NCI-H128 (cell line): ENCODE measurements around the gene TMEM135.
"Not testable (repeated sequence)": the region's sequence is repeated elsewhere in the genome, so short reads cannot be mapped to it uniquely, and the experiment has no call there.

Source experiments
- DNase-seq: peaks from one replicate; lab custom pipeline; 2025; ENCODE audit not compliant: unreplicated experiment; lab: John Stamatoyannopoulos, UW

Gene TMEM135

DNA sequence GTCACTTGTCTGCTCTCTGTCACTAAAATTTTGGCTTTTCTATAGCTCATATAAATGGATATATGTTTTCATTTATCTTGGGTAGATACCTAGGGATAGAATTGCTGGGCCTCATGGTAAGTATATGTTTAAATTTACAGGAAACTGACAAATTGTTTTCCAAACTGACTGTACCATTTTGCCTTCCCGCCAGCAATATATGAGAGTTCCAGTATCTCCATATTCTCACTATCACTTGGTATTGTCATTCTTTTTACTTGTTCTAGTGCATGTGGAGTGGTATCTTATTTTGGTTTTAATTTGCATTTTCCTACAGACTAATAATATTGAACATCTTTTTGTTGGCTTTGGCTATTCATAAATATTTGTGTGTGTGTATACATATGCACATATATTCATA, 101.7 kb downstream of the TMEM135 start:
- DNase-seq: no peak

DNA sequence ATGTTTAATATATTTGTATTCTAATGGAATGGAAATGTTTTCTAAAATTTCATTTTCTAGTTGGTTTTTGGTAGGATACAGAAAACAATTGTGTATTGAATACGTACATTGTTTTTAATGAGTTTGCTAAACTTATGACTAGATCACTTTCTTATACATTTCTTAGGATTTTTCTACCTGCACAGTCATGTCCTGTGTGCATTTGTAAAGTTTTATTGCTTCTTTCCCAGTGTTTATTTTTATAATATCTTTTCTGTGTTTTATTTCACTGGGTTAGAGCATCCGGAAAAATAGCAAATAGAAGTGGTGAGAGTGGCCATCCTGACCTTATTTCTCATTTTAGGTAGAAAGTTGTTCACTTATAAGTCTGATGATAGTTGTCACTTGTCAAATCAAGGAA, 103.6 kb downstream of the TMEM135 start:
- no peak for DNase-seq

DNA sequence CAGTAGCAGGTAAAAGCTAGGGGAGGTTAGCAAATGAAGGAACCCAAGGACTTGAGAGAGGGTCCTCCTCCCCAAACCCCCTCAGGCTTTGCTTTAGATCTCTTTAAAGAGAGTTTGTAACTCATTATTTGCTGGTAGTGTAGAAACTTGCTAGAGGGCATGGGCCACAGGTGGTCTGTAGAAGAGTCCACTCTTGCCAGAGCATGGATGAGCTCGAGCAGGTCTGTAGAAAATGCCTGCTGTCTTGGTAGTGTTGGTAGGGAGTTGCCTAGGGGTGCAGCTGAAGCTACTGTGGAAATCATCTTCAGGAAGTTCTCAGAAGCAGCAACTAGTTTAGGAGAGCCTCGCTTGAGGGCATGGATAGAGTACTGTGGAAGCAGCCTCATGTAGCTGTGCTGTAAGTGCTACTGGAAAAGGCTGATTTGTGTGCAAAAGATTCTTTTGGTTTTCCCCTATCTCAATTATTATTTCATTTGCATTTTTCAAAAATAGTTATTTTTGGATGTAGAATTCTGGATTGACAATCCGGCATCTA, 104.3 kb downstream of the TMEM135 start:
- DNase-seq: no peak

DNA sequence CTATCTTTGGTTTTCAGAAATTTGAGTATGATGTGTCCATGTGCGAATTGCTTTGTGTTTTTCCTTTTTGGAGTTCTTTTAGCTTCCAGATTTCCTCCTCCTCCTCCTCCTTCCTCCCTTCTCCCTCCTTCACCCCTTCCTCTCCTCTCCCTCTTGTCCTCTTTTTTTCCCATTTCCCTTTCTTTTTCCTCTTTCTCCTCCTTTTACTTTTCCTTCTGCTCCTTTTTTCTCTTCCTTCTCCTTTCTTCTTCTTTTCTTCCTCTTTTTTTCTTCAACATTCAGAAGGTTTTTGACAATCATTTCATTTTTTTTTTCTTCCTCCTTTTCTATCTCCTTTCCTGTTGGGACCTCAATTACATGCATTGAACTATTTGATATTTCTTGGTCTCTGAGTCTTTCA, 104.9 kb downstream of the TMEM135 start:
- no peak for DNase-seq

DNA sequence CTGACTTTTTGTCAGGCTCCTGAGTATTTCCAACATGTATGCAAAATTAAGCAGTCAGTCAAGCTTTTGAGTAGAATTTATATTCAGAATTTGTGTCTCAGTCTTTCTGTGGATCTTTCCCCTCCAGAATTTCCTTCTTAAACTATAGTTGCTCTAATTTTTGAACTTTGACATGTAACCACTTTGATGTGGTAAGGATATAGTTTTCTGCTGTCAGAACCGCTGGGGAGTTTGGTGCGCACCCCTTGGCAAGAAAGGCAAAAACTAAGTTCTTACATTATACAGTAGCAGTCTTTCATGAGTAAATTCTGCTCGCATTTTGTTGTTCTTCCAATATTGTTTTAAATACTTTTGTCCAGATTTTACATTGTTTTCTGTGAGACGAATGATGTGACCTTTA, 105.9 kb downstream of the TMEM135 start:
- no peak for DNase-seq

DNA sequence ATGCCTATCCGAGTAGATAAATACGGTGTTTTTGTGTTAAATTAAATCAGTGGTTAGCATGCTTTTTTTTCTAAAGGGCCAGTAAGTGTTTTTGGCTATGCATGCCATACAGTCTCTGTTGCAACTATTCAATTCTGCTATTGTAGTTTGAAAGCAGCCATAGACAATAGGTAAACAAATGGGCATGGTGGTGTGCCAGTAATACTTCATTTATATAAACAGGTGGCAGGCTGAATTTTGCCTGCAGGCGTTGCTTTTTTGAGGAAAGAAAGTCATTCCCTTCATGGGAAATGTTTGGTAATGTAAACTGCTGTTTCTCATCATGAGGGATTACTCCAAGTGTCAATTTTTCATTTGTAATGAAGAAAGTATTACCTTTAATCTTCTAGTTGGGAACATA, 106.5 kb downstream of the TMEM135 start:
- DNase-seq: no peak

DNA sequence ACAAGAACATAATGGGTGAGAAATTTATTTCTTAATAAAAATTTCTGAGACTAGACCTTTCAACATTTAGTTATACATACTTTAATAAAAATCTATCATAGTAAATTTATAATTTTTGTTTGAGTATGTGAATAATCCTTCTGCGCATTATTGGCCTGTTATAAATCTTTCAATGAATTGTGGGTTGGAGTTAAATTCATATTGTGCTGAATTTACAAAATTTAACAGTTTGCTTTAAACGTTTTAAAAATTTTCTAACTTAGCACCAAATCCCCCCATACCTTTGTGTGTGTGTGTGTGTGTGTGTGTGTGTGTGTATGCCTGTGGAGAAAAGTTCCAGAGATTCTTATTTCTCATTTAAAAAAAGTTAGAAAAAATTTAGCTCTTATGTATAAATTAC, 111.0 kb downstream of the TMEM135 start:
- DNase-seq: no peak

DNA sequence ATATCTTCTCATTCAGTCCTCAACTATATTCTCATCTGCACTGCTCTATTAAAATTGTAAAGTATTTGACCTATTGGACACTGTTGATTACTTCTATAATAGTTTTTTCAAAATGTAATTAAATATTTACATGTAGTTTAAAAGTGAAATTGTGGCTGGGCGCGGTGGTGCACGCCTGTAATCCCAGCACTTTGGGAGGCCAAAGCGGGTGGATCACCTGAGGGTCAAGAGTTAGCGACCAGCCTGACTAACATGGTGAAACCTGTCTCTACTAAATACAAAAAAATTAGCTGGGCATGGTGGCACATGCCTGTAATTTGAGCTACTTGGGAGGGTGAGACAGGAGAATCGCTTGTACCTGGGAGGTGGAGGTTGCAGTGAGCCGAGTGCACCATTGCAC, 112.0 kb downstream of the TMEM135 start:
- not testable (repeated sequence) for DNase-seq

DNA sequence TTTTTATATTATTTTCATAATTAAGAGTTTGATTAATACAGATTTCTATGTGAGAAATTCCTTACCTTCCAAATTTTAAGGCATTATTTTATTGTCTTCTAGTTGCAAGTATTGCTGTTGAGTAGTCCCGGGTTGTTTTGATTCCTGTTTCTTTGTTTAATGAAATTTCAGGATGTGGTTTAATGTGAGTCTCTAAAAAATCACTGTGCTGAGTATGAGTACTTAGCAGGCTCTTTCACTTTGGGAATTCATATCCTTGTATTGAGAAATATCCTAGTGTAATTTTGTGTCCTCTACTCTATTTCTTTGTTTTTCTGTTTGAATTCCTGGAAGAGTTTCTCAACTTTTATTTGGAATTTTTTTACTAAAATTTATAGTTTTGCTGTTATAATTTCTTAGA, 113.2 kb downstream of the TMEM135 start:
- DNase-seq: no peak

DNA sequence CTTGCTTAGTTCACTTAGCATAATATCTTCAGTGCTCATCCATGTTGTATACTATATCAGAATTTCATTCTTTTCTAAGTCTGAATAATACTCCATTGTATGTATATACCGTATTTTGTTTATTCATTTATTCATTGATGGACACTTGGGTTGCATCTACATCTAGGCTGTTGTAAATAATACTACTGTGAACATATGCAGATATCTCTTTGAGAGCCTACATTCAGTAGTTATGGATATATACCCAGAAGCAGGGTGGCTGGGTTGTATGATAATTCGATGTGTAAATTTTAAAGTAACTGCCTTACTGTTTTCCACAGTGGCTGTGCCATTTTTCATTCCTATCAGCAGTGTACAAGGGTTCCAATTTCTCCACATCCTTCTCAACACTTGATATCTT, 116.5 kb downstream of the TMEM135 start:
- DNase-seq: no peak

DNA sequence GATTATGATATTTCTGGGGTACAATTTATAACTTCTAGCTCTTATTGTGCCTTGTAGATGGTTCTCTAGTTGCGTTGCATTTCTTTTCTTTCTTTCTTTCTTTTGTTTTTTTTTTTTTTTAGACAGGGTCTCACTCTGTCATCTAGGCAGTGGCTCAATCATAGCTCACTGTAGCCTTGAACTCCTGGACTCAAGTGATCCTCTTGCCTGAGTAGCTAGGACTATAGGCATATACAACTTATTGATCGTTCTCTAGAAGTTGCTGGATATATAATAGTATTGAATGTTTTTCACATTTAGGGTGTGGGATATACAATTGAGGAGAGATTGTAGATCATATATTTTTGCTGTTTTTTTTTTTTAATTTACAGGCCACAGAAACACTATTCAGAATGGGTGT, 119.2 kb downstream of the TMEM135 start:
- DNase-seq: no peak

DNA sequence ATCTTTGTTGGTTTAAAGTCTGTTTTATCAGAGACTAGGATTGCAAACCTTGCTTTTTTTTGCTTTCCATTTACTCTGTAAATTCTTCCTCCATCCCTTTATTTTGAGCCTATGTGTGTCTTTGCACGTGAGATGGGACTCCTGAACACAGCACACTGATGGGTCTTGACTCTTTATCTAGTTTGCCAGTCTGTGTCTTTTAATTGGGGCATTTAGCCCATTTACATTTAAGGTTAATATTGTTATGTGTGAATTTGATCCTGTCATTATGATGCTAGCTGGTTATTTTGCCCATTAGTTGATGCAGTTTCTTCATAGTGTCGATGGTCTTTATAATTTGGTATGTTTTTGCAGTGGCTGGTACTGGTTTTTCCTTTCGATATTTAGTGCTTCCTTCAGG, 131.3 kb downstream of the TMEM135 start:
- DNase-seq: not testable (repeated sequence)

DNA sequence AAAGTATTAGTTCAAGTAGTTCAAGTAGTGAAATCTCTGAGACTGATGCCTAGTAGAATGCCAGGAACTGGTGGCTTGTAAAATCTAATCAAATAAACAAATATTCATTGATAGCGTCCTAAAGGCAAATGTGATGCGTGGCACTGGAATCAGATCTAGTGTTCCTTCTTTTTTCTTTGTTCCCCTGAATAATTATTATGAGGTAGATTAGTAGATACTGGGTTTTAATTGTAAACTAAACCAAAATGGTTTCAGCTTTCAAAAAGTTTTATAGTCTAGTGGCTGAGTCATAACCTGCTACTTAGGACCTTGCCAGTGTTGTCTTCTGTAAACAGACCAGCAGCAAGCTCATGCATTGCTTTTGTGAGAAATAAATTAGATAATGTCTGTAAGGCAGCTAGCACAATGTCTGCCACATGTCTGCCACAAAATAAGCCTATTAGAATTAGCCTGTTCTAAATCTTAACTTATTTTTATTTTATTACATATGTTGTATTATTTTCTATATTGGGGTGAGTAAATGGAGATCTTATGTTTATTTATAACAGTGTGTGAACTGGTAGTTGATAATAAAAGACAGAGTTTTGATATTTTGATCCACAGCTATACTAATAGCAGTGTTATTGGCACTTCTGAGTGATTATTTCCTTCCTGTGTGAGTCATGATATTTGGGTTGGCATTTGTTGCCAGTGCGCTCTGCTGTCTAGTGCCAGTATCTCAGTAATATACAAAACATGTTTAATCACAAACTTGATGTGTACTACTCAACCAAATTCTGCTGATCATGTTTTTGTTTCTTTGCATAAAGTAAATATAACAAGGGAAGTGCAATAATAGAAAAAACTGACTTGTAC, 135.7 kb downstream of the TMEM135 start:
- DNase-seq: no peak

DNA sequence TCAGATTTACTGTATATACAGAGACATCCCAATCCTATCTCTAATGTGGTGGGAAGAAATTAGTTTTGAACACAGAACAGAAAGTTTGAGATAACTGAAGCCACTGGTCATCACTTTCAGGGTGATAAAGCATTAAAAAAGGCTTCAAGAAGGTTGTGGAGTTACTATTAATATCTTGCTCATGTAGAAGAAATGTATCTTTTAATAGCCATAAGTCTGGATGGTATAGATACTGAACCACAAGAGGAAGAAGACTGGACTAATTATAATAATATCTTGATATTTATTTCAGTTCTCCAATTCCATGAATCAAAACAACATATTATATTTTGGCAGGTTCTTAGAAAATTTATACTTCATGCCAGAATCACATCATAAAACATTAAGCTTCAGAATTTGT, 137.1 kb downstream of the TMEM135 start:
- DNase-seq: no peak

DNA sequence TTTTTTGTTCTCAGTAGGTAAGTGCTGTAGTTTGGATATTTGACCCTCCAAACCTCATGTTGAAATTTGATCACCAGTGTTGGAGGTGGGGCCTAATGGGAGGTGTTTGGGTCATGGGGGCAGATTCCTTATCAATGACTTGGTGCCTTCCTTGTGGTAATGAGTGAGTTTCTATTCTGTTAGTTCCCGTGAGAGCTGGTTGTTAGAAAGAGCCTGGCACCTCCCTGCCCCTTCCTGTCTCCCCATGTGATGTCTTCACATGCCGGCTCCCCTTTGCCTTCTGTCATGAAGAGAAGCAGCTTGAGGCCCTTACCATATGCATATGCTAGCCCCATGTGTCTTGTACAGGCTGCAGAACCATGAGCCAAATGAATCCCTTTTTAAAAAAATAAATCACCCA, 138.3 kb downstream of the TMEM135 start:
- DNase-seq: no peak

DNA sequence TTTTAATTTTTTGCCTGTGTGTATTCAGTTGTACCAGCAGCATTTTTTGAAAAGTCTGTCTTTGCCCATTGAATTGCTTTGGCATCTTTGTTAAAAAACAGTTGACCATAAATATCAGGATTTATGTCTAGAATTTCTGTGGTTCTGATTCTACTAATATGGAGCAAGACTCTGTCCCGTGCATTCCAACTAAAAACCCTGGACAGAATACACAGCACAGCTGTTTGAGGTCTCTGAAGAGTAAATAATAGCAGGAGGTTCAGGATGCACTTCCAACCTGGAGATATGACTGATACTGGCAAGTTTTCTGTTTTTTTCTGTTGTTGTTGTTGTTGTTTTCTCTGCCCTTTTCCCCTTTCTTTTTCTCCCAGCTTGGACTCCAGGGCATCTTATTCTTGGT, 141.9 kb downstream of the TMEM135 start:
- no peak for DNase-seq

DNA sequence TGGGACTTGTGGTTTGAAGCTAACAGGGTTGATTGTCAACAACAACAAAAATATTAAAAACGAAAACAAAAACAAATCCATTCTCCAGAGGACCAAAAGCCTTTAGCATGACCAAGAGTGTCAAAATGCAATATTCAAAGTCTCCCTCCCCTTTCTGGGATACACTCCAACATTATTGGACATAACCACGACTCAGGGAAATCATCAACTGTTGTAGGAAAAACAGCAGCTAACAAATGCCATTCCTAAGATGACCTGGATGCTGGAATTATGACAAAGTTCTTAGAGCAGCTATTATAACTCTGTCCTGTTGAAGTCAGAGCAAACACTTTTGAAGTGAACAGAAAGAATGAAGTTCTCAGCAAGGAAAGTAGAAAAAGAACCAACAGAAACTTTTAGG, 143.0 kb downstream of the TMEM135 start:
- no peak for DNase-seq

DNA sequence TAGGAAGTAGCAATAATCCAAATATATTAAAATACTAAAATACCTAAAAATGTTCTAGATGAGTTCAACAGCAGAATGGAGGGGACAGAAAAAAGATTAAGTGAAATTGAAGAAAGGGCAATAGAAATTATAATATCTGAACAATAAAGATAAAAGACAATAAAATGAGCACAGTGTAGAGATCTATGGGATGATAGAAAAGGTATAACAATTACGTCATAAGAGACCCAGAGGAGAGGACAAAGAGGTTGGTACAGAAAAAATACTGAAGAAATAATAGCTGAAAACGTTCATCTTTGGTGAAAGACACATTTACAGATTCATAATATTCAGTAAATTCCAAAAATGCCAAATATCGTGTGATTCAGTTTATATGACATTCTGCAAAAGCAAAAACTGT, 143.4 kb downstream of the TMEM135 start:
- no peak for DNase-seq

DNA sequence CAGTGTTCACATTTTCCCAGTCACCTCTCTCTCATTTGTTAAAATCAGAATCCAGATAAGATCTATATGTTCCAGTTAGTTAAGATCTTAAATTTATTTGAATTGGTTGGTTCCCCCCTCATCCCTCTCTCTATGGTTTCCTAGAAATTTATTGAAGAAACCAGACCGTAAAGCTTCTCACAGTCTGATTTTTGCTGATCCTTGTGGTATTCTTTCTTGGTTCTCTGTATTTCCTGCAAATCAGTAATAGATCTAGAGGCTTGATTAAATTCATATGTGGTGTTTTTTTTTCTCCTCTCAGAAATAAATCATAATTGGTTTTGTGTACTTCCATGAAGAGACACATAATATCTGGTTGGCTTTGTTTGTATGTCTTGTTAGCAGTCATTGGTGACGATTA, 147.5 kb downstream of the TMEM135 start:
- DNase-seq: no peak

DNA sequence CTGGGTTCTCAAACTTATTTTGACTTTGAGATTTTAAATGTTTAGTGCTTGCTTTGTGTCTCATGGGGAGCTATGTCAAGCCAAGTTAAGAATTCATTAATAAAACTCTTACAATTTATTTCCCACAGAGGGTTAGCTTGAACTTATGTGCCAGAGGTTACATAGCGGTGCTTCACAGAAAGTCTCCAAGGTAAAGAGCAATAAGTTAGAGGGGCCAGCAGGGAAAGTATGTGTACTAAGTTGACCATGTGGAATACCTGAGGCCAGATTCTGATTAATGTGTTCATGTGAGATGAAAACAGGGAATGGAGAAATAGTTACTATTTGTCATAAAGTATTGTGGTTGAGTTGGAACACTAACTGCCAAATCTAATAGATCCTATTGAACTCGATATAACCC, 149.3 kb downstream of the TMEM135 start:
- DNase-seq: no peak

DNA sequence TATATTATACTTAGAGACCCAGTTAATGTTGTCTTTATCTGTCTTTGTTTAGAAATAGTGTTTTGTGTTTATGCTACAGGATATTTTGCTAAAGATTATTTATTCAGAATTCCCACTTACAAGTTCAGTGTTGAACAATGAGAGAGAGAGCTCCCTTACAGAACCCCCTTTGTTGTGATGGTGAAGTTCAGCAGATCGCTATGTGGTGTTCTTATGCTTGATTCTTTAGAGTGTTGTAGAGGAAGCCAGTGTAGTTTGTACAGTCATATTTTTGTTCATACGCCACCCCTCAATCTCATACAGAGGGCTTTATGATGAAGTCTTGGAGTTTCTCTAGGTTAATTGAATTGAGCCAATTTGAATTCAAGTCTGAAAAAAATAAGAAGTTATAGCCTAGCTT, 150.2 kb downstream of the TMEM135 start:
- no peak for DNase-seq

DNA sequence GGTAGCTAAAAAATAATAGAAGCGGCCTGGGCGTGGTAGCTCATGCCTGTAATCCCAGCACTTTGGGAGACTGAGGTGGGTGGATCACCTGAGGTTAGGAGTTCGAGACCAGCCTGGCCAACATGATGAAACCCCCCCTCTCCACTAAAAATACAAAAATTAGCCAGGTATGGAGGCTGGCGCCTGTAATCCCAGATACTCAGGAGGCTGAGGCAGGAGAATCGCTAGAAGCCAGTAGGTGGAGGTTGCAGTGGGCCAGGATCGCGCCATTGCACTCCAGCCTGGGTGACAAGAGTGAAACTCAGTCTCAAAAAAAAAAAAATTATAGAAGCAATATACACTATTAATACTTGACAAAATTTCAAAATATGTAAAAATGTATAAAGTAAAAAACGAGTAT, 150.7 kb downstream of the TMEM135 start:
- DNase-seq: not testable (repeated sequence)

DNA sequence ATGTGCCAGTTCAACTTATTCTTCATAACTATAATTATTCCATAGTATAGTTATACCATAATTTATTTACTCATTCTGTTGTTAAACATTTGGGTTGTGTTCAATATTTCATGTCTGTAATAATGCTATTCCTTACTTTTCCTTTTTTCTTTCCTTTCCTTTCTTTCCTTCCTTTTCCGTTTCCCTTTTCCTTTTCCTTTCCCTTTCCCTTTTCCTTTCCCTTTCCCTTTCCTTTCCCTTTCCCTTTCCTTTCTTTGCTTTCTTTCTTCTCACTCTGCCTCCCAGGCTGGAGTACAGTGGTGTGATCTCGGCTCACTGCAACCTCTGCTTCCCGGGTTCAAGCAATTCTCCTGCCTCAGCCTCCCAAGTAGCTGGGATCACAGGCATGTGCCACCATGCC, 151.2 kb downstream of the TMEM135 start:
- not testable (repeated sequence) for DNase-seq
